ENCODE results near the gene TARBP1. TPM values are rescaled to one million over a fixed set of nuclear protein-coding genes. Genes with fewer than 3 reads are reported as not detected.

TARBP1 gene
- total RNA-seq, 1 donor from 2014 or later: 38.1 TPM

DNA sequence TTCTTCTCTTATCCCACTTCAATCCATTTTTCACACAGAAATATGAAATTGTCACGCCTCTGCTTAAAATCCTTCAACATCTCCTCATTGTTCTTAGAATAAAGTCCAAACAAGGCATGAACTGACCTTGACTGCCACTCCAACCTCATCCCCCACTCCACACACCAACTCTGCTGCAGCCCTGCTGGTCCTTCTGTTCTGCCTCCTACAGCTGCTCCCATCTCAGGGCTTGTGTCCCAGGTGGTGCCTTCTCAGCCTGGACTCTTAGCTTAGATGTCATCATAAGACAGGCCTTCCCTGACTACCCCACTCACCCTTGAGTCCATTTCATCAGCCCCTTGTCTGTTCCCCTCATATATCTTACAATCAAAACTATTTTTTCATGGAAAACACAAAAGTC lies 10.4 kb downstream of the TARBP1 start:
- H3K4me1 Mint-ChIP-seq (ENCODE audit: unreplicated experiment): peaks cover 5% of the 10 kb centered on the region
- TF ChIP-seq, protein P1, sequence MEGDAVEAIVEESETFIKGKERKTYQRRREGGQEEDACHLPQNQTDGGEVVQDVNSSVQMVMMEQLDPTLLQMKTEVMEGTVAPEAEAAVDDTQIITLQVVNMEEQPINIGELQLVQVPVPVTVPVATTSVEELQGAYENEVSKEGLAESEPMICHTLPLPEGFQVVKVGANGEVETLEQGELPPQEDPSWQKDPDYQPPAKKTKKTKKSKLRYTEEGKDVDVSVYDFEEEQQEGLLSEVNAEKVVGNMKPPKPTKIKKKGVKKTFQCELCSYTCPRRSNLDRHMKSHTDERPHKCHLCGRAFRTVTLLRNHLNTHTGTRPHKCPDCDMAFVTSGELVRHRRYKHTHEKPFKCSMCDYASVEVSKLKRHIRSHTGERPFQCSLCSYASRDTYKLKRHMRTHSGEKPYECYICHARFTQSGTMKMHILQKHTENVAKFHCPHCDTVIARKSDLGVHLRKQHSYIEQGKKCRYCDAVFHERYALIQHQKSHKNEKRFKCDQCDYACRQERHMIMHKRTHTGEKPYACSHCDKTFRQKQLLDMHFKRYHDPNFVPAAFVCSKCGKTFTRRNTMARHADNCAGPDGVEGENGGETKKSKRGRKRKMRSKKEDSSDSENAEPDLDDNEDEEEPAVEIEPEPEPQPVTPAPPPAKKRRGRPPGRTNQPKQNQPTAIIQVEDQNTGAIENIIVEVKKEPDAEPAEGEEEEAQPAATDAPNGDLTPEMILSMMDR (conservative IDR thresholded peaks at IDR 0.05): no peak
- no peak overlapping the region for H3K27ac Mint-ChIP-seq
- no peaks in the 10 kb centered on the region for H3K27me3 Mint-ChIP-seq
- H3K9me3 Mint-ChIP-seq: no peaks in the 10 kb centered on the region
- H3K36me3 Mint-ChIP-seq: peaks cover 24% of the 10 kb centered on the region
- no peak overlapping the region for H3K4me3 Mint-ChIP-seq
- no peak for DNase-seq (ENCODE audit: extremely low spot score, unreplicated experiment)

DNA sequence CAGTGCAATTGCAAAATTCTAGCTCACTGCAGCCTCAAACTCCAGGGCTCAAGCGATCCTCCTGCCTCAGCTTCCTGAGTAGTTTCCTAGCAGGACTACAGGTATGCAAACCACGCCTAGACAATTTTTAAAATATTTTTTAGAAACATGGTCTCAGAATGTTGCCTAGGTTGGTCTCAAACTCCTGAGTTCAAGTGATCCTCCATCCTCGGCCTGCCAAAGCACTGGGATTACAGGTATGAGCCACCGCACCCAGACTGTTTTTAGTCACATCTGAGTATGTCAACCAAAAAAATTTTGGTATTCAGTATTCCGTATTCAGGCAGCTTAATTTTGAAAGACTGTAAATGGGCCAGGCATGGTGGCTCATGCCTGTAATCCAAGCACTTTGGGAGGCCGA lies 11.2 kb downstream of the TARBP1 start:
- no peak for DNase-seq (ENCODE audit: extremely low spot score, unreplicated experiment)

DNA sequence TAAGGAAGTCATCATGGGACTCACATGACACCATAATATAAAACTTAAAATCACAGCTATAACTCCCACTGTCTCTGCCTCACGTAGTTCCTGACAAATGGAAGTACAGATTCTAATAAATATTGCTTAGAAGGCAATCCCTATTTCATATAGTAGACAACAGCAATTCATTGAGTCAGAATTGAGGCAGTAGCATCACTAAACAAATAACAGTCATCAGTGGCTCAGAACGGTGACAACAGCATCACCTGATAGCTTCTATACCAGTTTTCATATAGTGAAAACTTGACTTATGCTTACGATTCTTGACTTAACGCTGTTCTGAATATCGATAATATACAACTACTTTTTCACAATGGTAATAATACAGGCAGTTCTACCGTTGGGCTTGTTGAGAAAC lies 12.0 kb downstream of the TARBP1 start:
- no peak overlapping the region for H3K27ac Mint-ChIP-seq
- H3K36me3 Mint-ChIP-seq: peaks cover 24% of the 10 kb centered on the region
- no peaks in the 10 kb centered on the region for H3K27me3 Mint-ChIP-seq
- H3K4me3 Mint-ChIP-seq: no peak overlapping the region
- H3K4me1 Mint-ChIP-seq (ENCODE audit: unreplicated experiment): no peaks in the 10 kb centered on the region
- DNase-seq (ENCODE audit: extremely low spot score, unreplicated experiment): no peak
- TF ChIP-seq, protein P1 (conservative IDR thresholded peaks at IDR 0.05): no peak
- no peaks in the 10 kb centered on the region for H3K9me3 Mint-ChIP-seq

More for the DNA sequence above, 11.2 kb downstream of the TARBP1 start:
- H3K36me3 Mint-ChIP-seq: peaks cover 24% of the 10 kb centered on the region
- no peaks in the 10 kb centered on the region for H3K9me3 Mint-ChIP-seq
- no peaks in the 10 kb centered on the region for H3K27me3 Mint-ChIP-seq
- no peak overlapping the region for H3K4me3 Mint-ChIP-seq
- H3K4me1 Mint-ChIP-seq (ENCODE audit: unreplicated experiment): peaks cover 2% of the 10 kb centered on the region
- TF ChIP-seq, protein P1 (conservative IDR thresholded peaks at IDR 0.05): no peak
- no peak overlapping the region for H3K27ac Mint-ChIP-seq

DNA sequence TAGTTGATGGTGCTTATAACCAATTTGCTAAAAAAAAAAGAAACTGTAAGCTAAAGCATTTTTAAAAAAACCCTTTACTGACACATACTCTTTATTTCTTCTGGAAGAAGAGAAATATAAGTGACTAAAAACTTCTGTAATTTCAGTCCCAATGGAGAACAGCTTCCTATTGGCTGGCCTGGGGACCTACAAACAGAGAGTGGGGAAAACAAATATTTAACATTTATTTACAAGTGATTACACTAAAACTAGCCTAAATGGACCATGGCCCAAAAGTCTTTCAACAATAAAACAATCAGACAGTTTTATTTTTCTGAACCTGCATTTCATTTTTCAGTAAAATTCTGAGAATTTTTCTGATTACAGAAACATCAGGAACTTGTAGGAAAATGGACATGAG lies 15.2 kb downstream of the TARBP1 start:
- no peak overlapping the region for H3K4me3 Mint-ChIP-seq
- no peak for DNase-seq (ENCODE audit: extremely low spot score, unreplicated experiment)

DNA sequence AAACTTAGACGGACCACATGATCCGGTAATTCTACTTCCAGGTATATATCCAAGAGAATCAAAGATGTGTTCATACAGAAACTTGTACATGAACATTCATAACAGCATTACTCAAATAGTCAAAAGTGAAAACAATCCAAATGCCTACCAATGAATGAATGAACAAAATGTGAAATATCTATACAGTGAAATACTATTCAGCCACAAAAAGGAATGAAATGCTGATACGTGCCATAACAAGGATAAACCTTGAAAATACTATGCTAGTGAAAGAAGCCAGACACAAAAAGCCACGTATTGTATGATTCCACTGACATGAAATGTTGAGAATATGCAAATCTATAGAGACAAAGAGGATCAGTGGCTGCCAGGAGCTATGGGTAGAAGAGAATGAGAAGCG lies 18.3 kb downstream of the TARBP1 start:
- H3K9me3 Mint-ChIP-seq: no peaks in the 10 kb centered on the region
- no peak overlapping the region for H3K27ac Mint-ChIP-seq
- peaks cover 16% of the 10 kb centered on the region for H3K36me3 Mint-ChIP-seq
- no peaks in the 10 kb centered on the region for H3K27me3 Mint-ChIP-seq
- TF ChIP-seq, protein P1 (conservative IDR thresholded peaks at IDR 0.05): no peak
- no peak overlapping the region for H3K4me3 Mint-ChIP-seq
- no peak for DNase-seq (ENCODE audit: extremely low spot score, unreplicated experiment)
- H3K4me1 Mint-ChIP-seq (ENCODE audit: unreplicated experiment): no peaks in the 10 kb centered on the region

More for the DNA sequence above, 15.2 kb downstream of the TARBP1 start:
- H3K36me3 Mint-ChIP-seq: peaks cover 20% of the 10 kb centered on the region
- no peaks in the 10 kb centered on the region for H3K9me3 Mint-ChIP-seq
- H3K27ac Mint-ChIP-seq: no peak overlapping the region
- no peaks in the 10 kb centered on the region for H3K27me3 Mint-ChIP-seq
- no peaks in the 10 kb centered on the region for H3K4me1 Mint-ChIP-seq (ENCODE audit: unreplicated experiment)
- TF ChIP-seq, protein P1 (conservative IDR thresholded peaks at IDR 0.05): no peak
